HFFc6 (cell line): ENCODE data around the gene CFAP52. TPM values are rescaled to one million over a fixed set of nuclear protein-coding genes. Genes with fewer than 3 reads are reported as not detected.
A peak's percentile ranks its signal among the peaks of the same experiment; 100 is the strongest.

Source experiments
- DNase-seq: peaks from one replicate; pipeline ENCODE4 v3.0.0-alpha.2; 2018
- H3K27ac Mint-ChIP-seq: 2 replicates; pipeline ENCODE4 v1.8.0; 2020; ENCODE audit warnings: mild to moderate bottlenecking, mixed read lengths
- H3K27me3 Mint-ChIP-seq: 2 replicates; pipeline ENCODE4 v1.8.0; 2021; ENCODE audit warnings: mild to moderate bottlenecking, moderate library complexity, mixed read lengths; ENCODE audit not compliant: insufficient read depth
- H3K36me3 Mint-ChIP-seq: 2 replicates; pipeline ENCODE4 v1.8.0; 2021; ENCODE audit warnings: low read depth, mixed read lengths
- H3K4me1 Mint-ChIP-seq: 2 replicates; pipeline ENCODE4 v1.8.0; 2020; ENCODE audit warnings: low read depth, mixed read lengths
- H3K4me3 Mint-ChIP-seq: 2 replicates; pipeline ENCODE4 v1.8.0; 2020; ENCODE audit warnings: mild to moderate bottlenecking, moderate library complexity, mixed read lengths
- H3K9me3 Mint-ChIP-seq: 2 replicates; pipeline ENCODE4 v1.8.0; 2020; ENCODE audit warnings: mild to moderate bottlenecking, mixed read lengths
- CTCF ChIP-seq: fragments of 200-600 bp; sonication (generic); IDR thresholded peaks from 2 replicates; pipeline ENCODE4 v1.5.0; 2021; ENCODE audit warnings: antibody characterized with exemption, mild to moderate bottlenecking
- long read RNA-seq: library from polyadenylated mRNA; unstranded; transcript quantifications from one replicate; pipeline ENCODE4 v2.0.0, GENCODE V29; 2019
- total RNA-seq, 6 experiments: library from RNA; stranded (reverse); fragmentation: NEBNext Ultra II Directional; extraction: Animal tissue kit (Norgen Biotek cat#: 25700); gene quantifications; 2 replicates in 1 of 6; 3 replicates in 5 of 6; pipeline ENCODE4 v1.2.3, GENCODE V29; 2021

The CFAP52 gene
- total RNA-seq: not detected
- long read RNA-seq: 0 reads

GRCh38 chr17:9576521-9577372, at the start of gene CFAP52:
CFAP52 (plus strand) TSS chr17:9576642; CDS start chr17:9576696, 54 bp downstream.
- H3K4me1 Mint-ChIP-seq: peaks cover 17% of the 10 kb centered on the region
- H3K27ac Mint-ChIP-seq: peak within 1 kb of the TSS; percentile 82
- peak; percentile 77 for DNase-seq
- no peaks in the 10 kb centered on the region; the same call in 1 of the 2 replicates for H3K27me3 Mint-ChIP-seq
- H3K36me3 Mint-ChIP-seq: no peaks in the 10 kb centered on the region
- peak within 1 kb of the TSS; percentile 92 for H3K4me3 Mint-ChIP-seq
- TF ChIP-seq CTCF: peak; percentile 82
- H3K9me3 Mint-ChIP-seq: no peaks in the 10 kb centered on the region

- no peaks in the 10 kb centered on the region for H3K36me3 Mint-ChIP-seq
- H3K27me3 Mint-ChIP-seq: no peaks in the 10 kb centered on the region; the same call in 1 of the 2 replicates
- H3K9me3 Mint-ChIP-seq: no peaks in the 10 kb centered on the region
- DNase-seq: no peak
- TF ChIP-seq CTCF: no peak
- no peaks in the 10 kb centered on the region for H3K4me1 Mint-ChIP-seq
- H3K27ac Mint-ChIP-seq: no peak overlapping the region
- H3K4me3 Mint-ChIP-seq: no peak overlapping the region
Observed at GRCh38 chr17:9527788-9528187, 48.7 kb upstream of the CFAP52 start.

GRCh38 chr17:9529033-9529700, 47.3 kb upstream of the CFAP52 start:
- H3K9me3 Mint-ChIP-seq: no peaks in the 10 kb centered on the region
- TF ChIP-seq CTCF: peak; percentile 75
- no peaks in the 10 kb centered on the region for H3K4me1 Mint-ChIP-seq
- H3K27me3 Mint-ChIP-seq: no peaks in the 10 kb centered on the region; the same call in 1 of the 2 replicates
- DNase-seq: peak; percentile 12
- H3K27ac Mint-ChIP-seq: no peak overlapping the region
- H3K4me3 Mint-ChIP-seq: no peak overlapping the region
- no peaks in the 10 kb centered on the region for H3K36me3 Mint-ChIP-seq

GRCh38 chr17:9531034-9531433, 45.4 kb upstream of the CFAP52 start:
- no peak for DNase-seq
- H3K27me3 Mint-ChIP-seq: no peaks in the 10 kb centered on the region; the same call in 1 of the 2 replicates
- H3K4me3 Mint-ChIP-seq: no peak overlapping the region
- H3K4me1 Mint-ChIP-seq: no peaks in the 10 kb centered on the region; the same call in 1 of the 2 replicates
- no peaks in the 10 kb centered on the region for H3K9me3 Mint-ChIP-seq
- H3K27ac Mint-ChIP-seq: no peak overlapping the region
- no peak for TF ChIP-seq CTCF
- H3K36me3 Mint-ChIP-seq: no peaks in the 10 kb centered on the region

GRCh38 chr17:9532715-9533114, 43.7 kb upstream of the CFAP52 start:
- no peaks in the 10 kb centered on the region for H3K27me3 Mint-ChIP-seq
- H3K4me1 Mint-ChIP-seq: no peaks in the 10 kb centered on the region; the same call in 1 of the 2 replicates
- no peaks in the 10 kb centered on the region for H3K36me3 Mint-ChIP-seq
- H3K27ac Mint-ChIP-seq: no peak overlapping the region
- TF ChIP-seq CTCF: no peak
- no peak for DNase-seq
- H3K9me3 Mint-ChIP-seq: no peaks in the 10 kb centered on the region
- H3K4me3 Mint-ChIP-seq: no peak overlapping the region
